Adipocyte (in vitro differentiated cells): ENCODE data around the gene FCN2.

Source experiments
- DNase-seq: peaks from one replicate; pipeline ENCODE4 v3.0.0-alpha.2; 2015; ENCODE audit warnings: low read depth
- H3K27me3 ChIP-seq: replicated peaks from 2 replicates; pipeline ENCODE4 v1.7.0; 2013; ENCODE audit warnings: mild to moderate bottlenecking, low read length, moderate library complexity; ENCODE audit not compliant: control insufficient read depth, insufficient read depth
- H3K36me3 ChIP-seq: 2 replicates; pipeline ENCODE4 v1.7.0; 2013; ENCODE audit warnings: low read length, mild to moderate bottlenecking, moderate library complexity; ENCODE audit not compliant: control insufficient read depth, insufficient read depth, severe bottlenecking
- H3K4me1 ChIP-seq: 2 replicates; pipeline ENCODE4 v1.7.0; 2013; ENCODE audit warnings: mild to moderate bottlenecking, low read length, moderate library complexity; ENCODE audit not compliant: control insufficient read depth, insufficient read depth
- H3K4me3 ChIP-seq: 2 replicates; pipeline ENCODE4 v1.7.0; 2013; ENCODE audit warnings: mild to moderate bottlenecking, low read length, moderate library complexity
- H3K9ac ChIP-seq: 2 replicates; pipeline ENCODE4 v1.7.0; 2013; ENCODE audit warnings: mild to moderate bottlenecking, low read length, moderate library complexity
- H3K9me3 ChIP-seq: 2 replicates; pipeline ENCODE4 v1.7.0; 2013; ENCODE audit warnings: mild to moderate bottlenecking, low read length, moderate library complexity; ENCODE audit not compliant: control insufficient read depth

The FCN2 gene

DNA sequence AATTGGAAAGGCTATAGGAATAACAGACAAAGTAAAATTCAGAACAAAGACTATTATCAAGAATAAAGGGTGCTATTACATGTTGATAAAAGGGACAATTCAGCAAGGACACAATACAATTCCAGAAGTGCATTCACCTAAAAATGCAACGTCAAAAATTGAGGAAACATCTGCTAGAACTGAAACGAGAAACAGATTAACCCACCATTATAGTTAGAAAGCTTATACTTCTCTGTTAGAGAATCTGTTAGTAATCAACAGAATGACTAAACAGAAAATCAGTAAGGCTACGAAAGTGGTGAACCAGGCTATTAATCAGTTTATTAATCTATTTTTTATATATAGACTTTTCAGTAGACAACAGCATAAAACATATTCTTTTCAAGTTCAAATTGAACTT lies 22.3 kb downstream of the FCN2 start:
- Histone ChIP-seq H3K36me3 (no peaks in the 10 kb centered on the region), H3K27me3 (peaks cover 14% of the 10 kb centered on the region), H3K4me1 (no peaks in the 10 kb centered on the region), H3K9ac (no peak overlapping the region), H3K9me3 (peaks cover 27% of the 10 kb centered on the region), H3K4me3 (no peak overlapping the region)
- DNase-seq = no peak

DNA sequence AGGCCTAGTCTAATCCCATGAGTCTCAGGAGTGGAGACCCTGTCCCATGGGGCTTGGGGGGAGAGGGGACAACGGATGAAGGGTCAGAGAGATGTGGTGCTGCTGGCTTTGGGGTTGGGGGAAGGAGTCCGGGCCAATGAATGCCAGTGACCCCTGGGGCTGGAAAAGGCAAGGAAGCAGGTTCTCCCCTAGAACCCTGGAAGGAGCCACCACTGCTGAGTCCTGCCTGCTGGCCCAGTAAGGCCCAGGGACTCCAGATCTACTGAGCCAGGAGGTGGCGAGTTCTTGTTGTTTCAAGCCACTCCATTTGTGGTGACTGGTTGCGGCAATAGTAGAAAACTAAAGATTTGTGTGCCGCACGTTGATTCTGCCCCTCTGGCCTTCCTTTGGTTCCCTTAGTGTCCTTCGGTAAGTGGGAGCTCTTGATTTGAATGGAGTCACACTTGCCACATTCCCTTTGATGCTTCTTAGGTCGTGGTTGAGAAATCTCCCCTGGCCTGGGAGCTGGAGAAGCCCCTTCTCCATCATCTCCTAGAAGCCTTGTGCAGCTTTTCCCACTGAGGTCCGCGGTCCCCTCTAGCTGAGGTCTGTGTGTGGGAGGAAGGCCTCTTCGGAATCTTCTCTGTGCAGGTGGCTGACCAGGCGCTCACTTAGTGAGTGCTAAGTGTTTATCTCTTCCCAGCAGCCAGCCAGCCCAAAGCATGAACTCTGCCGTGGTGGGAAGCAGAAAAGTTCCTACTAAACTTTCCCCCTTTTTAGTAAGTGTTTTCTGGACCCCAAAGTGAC lies 28.1 kb downstream of the FCN2 start:
- no peak overlapping the region for H3K9ac ChIP-seq
- H3K9me3 ChIP-seq = peaks cover 4% of the 10 kb centered on the region
- DNase-seq = no peak
- no peaks in the 10 kb centered on the region for H3K4me1 ChIP-seq
- no peak overlapping the region for H3K4me3 ChIP-seq
- no peaks in the 10 kb centered on the region for H3K36me3 ChIP-seq
- H3K27me3 ChIP-seq = peaks cover 33% of the 10 kb centered on the region

DNA sequence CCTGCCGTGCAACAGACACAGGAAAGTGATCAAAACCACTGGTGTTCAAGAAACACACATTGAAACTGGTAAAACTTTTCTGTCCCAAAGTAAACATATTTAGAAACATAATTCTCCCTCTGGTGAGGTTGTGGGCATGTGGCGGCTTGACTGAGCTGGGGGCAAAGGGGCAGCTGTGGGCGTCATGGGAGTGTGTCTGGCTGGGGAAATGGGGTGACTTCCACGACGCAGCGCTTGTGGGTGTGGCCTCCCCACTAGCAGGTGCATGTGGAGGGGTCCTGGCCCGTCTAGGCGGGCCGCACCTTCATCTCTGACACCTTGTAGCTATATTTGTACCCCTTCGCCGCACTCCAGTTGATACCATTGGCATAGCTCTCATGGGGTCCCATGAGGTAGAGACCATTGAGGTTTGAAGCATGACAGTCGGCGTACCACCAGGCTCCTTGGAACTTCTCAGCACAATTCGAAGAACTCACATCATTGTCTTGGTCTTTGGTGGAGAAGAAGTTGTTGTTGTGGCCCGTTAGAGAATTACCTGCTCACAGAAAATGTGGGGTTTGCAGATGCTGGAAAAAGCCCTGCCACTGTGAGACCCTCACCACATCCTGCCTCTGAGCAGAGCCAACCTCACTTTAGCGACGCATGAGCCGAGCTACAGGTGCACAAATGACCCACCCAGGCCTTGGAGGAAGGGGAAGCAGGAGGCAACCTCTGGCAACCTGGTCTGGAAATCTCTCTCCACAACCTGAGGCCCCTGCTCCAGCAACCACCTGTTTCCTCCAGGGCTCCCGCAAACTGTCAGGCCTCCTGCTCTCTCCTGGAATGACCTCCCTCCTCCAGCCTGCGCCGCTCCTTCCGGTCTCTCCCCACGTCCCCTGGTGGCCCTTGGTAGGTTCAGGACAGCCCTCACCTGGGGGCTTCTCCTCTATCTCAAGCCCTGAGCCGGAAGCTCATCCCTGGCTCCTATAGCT lies 29.2 kb downstream of the FCN2 start:
- Histone ChIP-seq H3K4me3 (no peak overlapping the region), H3K9me3 (no peaks in the 10 kb centered on the region), H3K9ac (no peak overlapping the region), H3K4me1 (no peaks in the 10 kb centered on the region), H3K27me3 (peaks cover 43% of the 10 kb centered on the region), H3K36me3 (no peaks in the 10 kb centered on the region)
- no peak for DNase-seq

DNA sequence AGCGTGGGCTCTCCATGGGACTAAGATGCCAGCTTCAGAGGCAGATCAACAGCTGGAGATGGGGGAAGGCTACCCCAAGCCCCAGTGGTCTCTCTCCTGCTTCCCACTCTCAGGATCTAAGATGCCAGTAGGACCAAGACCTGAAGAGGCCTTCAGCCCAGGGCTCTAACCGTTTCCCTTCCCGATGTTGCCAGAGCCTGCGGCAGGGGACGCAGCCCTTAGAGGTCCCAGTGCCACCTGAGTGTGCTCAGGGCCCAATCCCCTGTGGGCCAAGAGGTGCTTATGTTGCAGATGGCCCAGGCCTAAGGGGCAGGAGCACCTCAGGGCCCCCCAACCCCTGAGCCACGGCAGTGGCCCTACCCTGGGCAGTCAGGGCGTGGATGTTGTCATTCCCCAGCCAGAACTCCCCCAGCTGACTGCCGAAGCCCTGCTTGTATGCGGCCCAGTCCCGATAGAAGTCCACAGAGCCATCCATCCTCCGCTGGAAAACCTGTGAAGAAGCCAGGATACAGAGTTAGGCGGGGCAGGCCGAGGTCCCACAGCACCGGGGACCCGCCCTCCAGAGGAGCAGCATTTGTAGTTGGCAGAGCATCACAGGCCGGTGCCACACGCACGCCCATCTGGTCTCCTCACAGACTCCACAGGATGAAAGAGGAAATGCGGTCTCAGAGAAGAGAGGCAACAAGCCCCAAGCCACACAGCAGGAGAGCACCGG lies 31.7 kb downstream of the FCN2 start:
- Histone ChIP-seq H3K9me3 (no peaks in the 10 kb centered on the region), H3K4me1 (peaks cover under 1% of the 10 kb centered on the region), H3K4me3 (no peak overlapping the region), H3K36me3 (no peaks in the 10 kb centered on the region), H3K27me3 (peaks cover 58% of the 10 kb centered on the region), H3K9ac (no peak overlapping the region)
- DNase-seq = no peak

DNA sequence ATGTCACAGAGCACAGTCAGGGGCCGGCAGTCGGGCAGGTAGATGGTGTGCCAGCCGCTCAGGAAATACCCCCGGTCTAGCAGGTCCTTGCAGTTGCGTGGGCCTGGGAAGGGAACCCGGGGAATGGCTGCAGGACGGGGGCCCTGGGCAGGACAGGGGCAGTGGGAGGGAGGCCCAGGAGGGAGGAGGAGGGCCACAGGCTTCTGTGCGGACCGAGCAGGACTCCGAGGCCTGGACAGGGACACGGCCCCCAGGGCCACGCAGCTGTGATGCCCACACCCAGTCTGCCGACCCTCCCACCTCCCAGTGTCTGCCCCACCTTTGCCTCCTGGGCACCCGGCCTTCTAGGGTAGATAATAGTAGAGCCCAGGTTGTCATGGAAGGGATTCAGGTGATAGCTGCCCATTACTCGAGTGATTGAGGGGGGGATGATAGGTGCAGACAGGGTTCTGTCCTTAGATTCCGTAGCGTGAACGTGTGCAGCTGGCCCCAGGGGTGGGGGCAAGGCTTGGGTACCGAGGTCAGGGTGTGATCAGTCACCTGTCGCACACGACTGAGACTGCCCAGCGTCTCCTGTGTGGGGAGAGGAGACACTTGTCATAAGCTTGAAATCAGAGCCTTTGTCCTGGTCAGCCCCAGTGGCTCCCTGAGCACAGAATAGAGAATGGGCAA lies 32.6 kb downstream of the FCN2 start:
- H3K9ac ChIP-seq = no peak overlapping the region
- no peaks in the 10 kb centered on the region for H3K36me3 ChIP-seq
- H3K4me3 ChIP-seq = no peak overlapping the region
- peaks cover 4% of the 10 kb centered on the region for H3K4me1 ChIP-seq
- DNase-seq = no peak
- H3K9me3 ChIP-seq = no peaks in the 10 kb centered on the region
- peaks cover 57% of the 10 kb centered on the region for H3K27me3 ChIP-seq

DNA sequence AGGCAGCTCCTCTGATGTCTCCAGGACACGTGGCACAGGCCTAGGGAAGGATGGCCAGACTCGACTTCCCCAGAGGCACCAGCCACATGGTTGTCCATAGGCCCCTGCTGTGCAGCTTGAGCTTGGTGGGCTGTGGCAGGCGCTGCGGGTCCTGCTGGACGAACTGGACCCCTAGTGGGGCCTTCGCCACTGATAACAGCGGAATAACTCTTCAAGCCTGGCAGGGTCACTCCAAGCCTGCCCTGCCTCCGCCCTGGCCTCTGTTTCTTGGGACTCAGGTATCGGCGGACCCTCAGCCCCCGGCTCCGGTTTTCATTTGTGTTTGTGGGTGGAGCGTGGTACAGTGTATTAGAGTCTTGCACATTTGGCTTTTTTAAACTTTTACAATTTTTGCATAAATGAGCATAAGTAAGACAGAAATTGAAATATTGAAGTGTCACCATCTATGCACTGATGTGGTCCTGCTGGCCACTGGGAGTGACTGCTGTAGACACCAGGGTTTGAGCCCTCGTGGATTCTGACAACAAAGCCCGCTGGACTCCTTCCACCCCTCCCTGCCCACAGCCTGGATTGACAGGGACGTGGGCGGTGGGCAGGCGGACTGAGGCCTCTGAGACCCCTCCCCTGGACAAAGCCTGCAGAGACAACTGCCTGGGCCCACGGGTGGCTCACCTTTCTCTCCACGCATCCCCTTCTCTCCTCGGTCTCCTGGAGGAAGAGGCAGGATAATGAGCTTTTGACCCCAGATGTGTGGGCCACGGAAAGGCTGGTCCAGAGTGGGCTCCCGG lies 33.3 kb downstream of the FCN2 start:
- no peak overlapping the region for H3K4me3 ChIP-seq
- H3K4me1 ChIP-seq = peaks cover 4% of the 10 kb centered on the region
- no peak for DNase-seq
- no peak overlapping the region for H3K9ac ChIP-seq
- H3K36me3 ChIP-seq = no peaks in the 10 kb centered on the region
- peaks cover 5% of the 10 kb centered on the region for H3K9me3 ChIP-seq
- peaks cover 51% of the 10 kb centered on the region for H3K27me3 ChIP-seq

DNA sequence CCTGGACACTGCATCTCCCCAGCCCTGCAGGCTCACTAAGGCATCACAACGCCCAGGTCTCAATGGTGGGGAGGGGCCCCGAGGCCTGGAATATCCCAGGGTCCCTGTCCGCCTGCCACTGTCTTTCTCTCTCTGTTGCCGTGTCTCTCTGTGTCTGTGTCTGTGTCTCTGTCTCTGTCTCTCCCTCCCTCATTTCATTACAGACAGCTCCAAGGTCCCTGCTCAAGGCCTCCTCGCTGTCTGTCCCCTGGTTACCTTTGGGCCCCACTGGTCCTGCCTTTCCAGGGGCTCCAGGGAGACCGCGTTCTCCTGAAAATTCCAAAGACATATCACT lies 33.9 kb downstream of the FCN2 start:
- Histone ChIP-seq H3K36me3 (no peaks in the 10 kb centered on the region), H3K9me3 (peaks cover 10% of the 10 kb centered on the region), H3K4me3 (no peak overlapping the region), H3K4me1 (peaks cover 4% of the 10 kb centered on the region), H3K27me3 (peaks cover 50% of the 10 kb centered on the region), H3K9ac (no peak overlapping the region)
- DNase-seq = no peak

DNA sequence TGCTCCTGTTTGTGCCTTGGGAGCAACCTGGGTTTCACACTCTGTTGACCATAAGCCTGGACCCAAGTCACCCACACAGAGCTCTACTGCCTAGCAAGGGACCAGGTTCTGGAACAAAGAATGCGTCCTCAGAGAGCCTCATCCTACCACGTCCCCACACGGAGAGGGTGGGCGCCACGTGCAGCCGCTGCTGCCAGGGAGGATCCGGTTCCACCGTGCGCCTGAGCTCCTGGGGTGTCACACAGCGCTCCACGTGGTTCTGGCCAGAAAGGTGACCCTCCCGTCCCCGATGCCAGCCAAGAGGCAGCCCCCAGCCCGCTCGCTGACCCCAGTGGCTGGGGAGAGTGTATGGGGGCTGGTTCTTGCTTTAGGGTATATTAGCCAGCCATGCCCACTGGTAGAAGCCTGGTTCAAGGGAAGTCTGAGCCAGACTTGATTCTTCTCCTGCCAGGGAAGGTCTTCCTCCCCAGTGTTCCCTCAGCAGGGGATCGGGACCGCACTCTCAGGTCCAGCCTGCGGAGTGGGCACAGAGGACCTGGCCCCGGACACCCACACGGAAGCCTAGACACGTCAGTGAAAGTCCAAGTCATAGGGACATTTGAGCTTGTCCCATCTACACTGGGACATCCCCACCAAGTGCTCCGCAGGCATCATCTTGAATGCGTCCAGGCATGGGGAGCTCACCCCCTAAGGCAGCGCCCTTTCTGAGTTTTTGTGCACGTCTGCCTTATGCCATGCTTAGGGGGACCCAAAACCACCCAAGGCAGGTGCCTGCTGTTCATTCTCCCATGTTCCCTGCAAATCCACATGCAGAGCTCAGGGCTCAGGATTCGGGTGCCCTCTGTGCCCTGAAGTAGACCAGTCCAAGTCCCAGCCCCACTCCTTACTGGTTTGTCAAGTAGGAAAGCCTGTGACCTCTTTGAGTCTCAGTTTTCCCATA lies 34.7 kb downstream of the FCN2 start:
- H3K9ac ChIP-seq = no peak overlapping the region
- H3K36me3 ChIP-seq = no peaks in the 10 kb centered on the region
- peaks cover 19% of the 10 kb centered on the region for H3K9me3 ChIP-seq
- H3K4me1 ChIP-seq = peaks cover 4% of the 10 kb centered on the region
- no peak overlapping the region for H3K4me3 ChIP-seq
- H3K27me3 ChIP-seq = peaks cover 43% of the 10 kb centered on the region
- DNase-seq = no peak

DNA sequence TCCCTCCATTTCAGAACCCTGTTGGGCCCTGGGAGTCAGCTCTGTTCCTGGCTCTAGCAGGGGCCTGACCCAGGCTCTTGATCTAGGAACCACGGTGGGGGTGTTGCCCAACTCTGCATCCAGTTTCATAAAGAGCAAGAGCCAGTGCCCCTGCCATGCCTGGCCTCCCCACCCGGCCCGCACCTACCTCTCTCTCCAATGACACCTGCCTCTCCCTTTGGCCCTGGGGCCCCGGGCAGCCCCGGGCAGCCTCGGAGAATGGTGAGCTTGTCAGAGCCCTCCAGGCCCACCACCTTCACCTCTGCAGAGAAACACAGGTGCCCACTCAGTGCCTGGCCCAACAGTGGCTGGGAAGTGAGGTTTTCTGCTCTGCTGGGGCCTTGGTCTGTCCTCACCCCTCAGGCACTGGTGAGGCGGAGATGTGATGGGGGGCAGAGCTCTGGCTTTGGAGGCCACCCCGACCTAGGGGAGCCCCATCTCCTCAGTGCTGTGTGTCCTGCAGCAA lies 35.6 kb downstream of the FCN2 start:
- DNase-seq = no peak
- H3K36me3 ChIP-seq = no peaks in the 10 kb centered on the region
- peaks cover 4% of the 10 kb centered on the region for H3K4me1 ChIP-seq
- no peak overlapping the region for H3K9ac ChIP-seq
- no peak overlapping the region for H3K4me3 ChIP-seq
- peaks cover 35% of the 10 kb centered on the region for H3K27me3 ChIP-seq
- peaks cover 19% of the 10 kb centered on the region for H3K9me3 ChIP-seq
